ENCODE results near the gene MYO7A. TPM values are rescaled to one million over a fixed set of nuclear protein-coding genes. Genes with fewer than 3 reads are reported as not detected.

Gene MYO7A
- total RNA-seq, 1 experiment from 2014 or later: 0.40 TPM

- DNase-seq (ENCODE audit: low read depth): no peak
Observed at GRCh38 chr11:77165066-77165465, 37.0 kb downstream of the MYO7A start.

GRCh38 chr11:77166021-77166420, 38.0 kb downstream of the MYO7A start:
- no peak for DNase-seq (ENCODE audit: low read depth)

- no peak for DNase-seq (ENCODE audit: low read depth)
Observed at GRCh38 chr11:77167111-77167626, 39.1 kb downstream of the MYO7A start.

- DNase-seq (ENCODE audit: low read depth): no peak
Observed at GRCh38 chr11:77167791-77168190, 39.7 kb downstream of the MYO7A start.

GRCh38 chr11:77170107-77170506, 42.1 kb downstream of the MYO7A start:
- DNase-seq (ENCODE audit: low read depth): no peak

- DNase-seq (ENCODE audit: low read depth): no peak
Observed at GRCh38 chr11:77171254-77171653, 43.2 kb downstream of the MYO7A start.

GRCh38 chr11:77171885-77172665, 44.0 kb downstream of the MYO7A start:
- no peak for DNase-seq (ENCODE audit: low read depth)

GRCh38 chr11:77172666-77172982, 44.6 kb downstream of the MYO7A start:
- DNase-seq (ENCODE audit: low read depth): peak; percentile 26

- DNase-seq (ENCODE audit: low read depth): no peak
Observed at GRCh38 chr11:77173494-77173893, 45.4 kb downstream of the MYO7A start.

- DNase-seq (ENCODE audit: low read depth): no peak
Observed at GRCh38 chr11:77174559-77174958, 46.5 kb downstream of the MYO7A start.

GRCh38 chr11:77175021-77175842, 47.2 kb downstream of the MYO7A start:
- no peak for DNase-seq (ENCODE audit: low read depth)

- no peak for DNase-seq (ENCODE audit: low read depth)
Observed at GRCh38 chr11:77175869-77176539, 48.0 kb downstream of the MYO7A start.

- no peak for DNase-seq (ENCODE audit: low read depth)
Observed at GRCh38 chr11:77176996-77177395, 49.0 kb downstream of the MYO7A start.

GRCh38 chr11:77178150-77178549, 50.1 kb downstream of the MYO7A start:
- DNase-seq (ENCODE audit: low read depth): no peak

GRCh38 chr11:77179048-77179447, 51.0 kb downstream of the MYO7A start:
- no peak for DNase-seq (ENCODE audit: low read depth)

GRCh38 chr11:77179681-77180080, 51.6 kb downstream of the MYO7A start:
- no peak for DNase-seq (ENCODE audit: low read depth)

- DNase-seq (ENCODE audit: low read depth): no peak
Observed at GRCh38 chr11:77180346-77180745, 52.3 kb downstream of the MYO7A start.

- no peak for DNase-seq (ENCODE audit: low read depth)
Observed at GRCh38 chr11:77181226-77181625, 53.2 kb downstream of the MYO7A start.

- DNase-seq (ENCODE audit: low read depth): no peak
Observed at GRCh38 chr11:77181799-77182541, 53.9 kb downstream of the MYO7A start.

GRCh38 chr11:77182542-77183430, 54.7 kb downstream of the MYO7A start:
- no peak for DNase-seq (ENCODE audit: low read depth)
